Brain microvascular endothelial cell (primary cell): ENCODE results near the gene FAM227A.
"Not testable (repeated sequence)": the region's sequence is repeated elsewhere in the genome, so short reads cannot be mapped to it uniquely, and the experiment has no call there.

Source experiments
- DNase-seq: peaks from one replicate; pipeline ENCODE4 v3.0.0-alpha.2; 2020
- H3K27ac ChIP-seq: fragments of 250-450 bp; sonication (Bioruptor Pico); 2 replicates; pipeline ENCODE4 v1.5.1; 2020; ENCODE audit warnings: mild to moderate bottlenecking, moderate library complexity
- H3K27me3 ChIP-seq: fragments of 250-450 bp; sonication (Bioruptor Pico); replicated peaks from 2 replicates; pipeline ENCODE4 v1.5.1; 2020; ENCODE audit warnings: mild to moderate bottlenecking
- H3K36me3 ChIP-seq: fragments of 250-450 bp; sonication (Bioruptor Pico); replicated peaks from 2 replicates; pipeline ENCODE4 v1.5.1; 2020; ENCODE audit warnings: mild to moderate bottlenecking
- H3K4me3 ChIP-seq: 2 replicates; pipeline ENCODE4 v1.5.1; 2011; ENCODE audit warnings: low read depth, mild to moderate bottlenecking, control low read depth, low read length, moderate library complexity
- in situ Hi-C: cut with HindIII; loops from 2 replicates; pipeline ENCODE4 v1.10.0; 2017; ENCODE audit warnings: low sequenced_read_pairs, low pct_ligation_motif_present
- TF ChIP-seq, protein P1 (sequence below): IDR thresholded peaks from 2 replicates; pipeline ENCODE4 v1.5.1; 2011; ENCODE audit warnings: low read depth, mild to moderate bottlenecking, moderate library complexity, low read length, control low read depth, inconsistent platforms; ENCODE audit errors: missing control alignments

Gene FAM227A

GRCh38 chr22:38602166-38602565 lies 54.0 kb downstream of the FAM227A start:
- no peaks in the 10 kb centered on the region for H3K27me3 ChIP-seq
- in situ Hi-C loops = no loop called here
- H3K36me3 ChIP-seq = no peaks in the 10 kb centered on the region
- no peak overlapping the region for H3K27ac ChIP-seq
- TF ChIP-seq, protein P1, sequence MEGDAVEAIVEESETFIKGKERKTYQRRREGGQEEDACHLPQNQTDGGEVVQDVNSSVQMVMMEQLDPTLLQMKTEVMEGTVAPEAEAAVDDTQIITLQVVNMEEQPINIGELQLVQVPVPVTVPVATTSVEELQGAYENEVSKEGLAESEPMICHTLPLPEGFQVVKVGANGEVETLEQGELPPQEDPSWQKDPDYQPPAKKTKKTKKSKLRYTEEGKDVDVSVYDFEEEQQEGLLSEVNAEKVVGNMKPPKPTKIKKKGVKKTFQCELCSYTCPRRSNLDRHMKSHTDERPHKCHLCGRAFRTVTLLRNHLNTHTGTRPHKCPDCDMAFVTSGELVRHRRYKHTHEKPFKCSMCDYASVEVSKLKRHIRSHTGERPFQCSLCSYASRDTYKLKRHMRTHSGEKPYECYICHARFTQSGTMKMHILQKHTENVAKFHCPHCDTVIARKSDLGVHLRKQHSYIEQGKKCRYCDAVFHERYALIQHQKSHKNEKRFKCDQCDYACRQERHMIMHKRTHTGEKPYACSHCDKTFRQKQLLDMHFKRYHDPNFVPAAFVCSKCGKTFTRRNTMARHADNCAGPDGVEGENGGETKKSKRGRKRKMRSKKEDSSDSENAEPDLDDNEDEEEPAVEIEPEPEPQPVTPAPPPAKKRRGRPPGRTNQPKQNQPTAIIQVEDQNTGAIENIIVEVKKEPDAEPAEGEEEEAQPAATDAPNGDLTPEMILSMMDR = no peak
- no peak for DNase-seq
- H3K4me3 ChIP-seq = no peak overlapping the region

- TF ChIP-seq, protein P1 = no peak
- Histone ChIP-seq H3K27ac (no peak overlapping the region), H3K36me3 (no peaks in the 10 kb centered on the region), H3K4me3 (no peak overlapping the region), H3K27me3 (no peaks in the 10 kb centered on the region)
- in situ Hi-C loops = no loop called here
- no peak for DNase-seq
Measured at GRCh38 chr22:38601221-38601764, 54.9 kb downstream of the FAM227A start.

GRCh38 chr22:38599466-38599865 lies 56.7 kb downstream of the FAM227A start:
- TF ChIP-seq, protein P1 = no peak
- DNase-seq = no peak
- Histone ChIP-seq H3K36me3 (no peaks in the 10 kb centered on the region), H3K27ac (no peak overlapping the region), H3K27me3 (no peaks in the 10 kb centered on the region), H3K4me3 (no peak overlapping the region)
- in situ Hi-C loops = no loop called here

- H3K27me3 ChIP-seq, H3K36me3 ChIP-seq, H3K27ac ChIP-seq, H3K4me3 ChIP-seq, DNase-seq, in situ Hi-C loops: not testable (repeated sequence)
Measured at GRCh38 chr22:38582923-38583322, 73.3 kb downstream of the FAM227A start.

- Histone ChIP-seq H3K36me3 (no peaks in the 10 kb centered on the region), H3K27ac (no peak overlapping the region), H3K4me3 (no peak overlapping the region), H3K27me3 (no peaks in the 10 kb centered on the region)
- DNase-seq = no peak
- TF ChIP-seq, protein P1 = no peak
- in situ Hi-C loops = no loop called here
Measured at GRCh38 chr22:38578505-38578904, 77.7 kb downstream of the FAM227A start.

GRCh38 chr22:38572065-38572464 lies 84.1 kb downstream of the FAM227A start:
- in situ Hi-C loops = no loop called here
- Histone ChIP-seq H3K27me3 (no peaks in the 10 kb centered on the region), H3K4me3 (no peak overlapping the region), H3K27ac (no peak overlapping the region), H3K36me3 (no peaks in the 10 kb centered on the region)
- peak; percentile 65 for DNase-seq
- TF ChIP-seq, protein P1 = peak; percentile 56
